Naive thymus-derived CD8-positive, alpha-beta T cell (primary cell): ENCODE data around the gene DCLRE1B. TPM values are rescaled to one million over a fixed set of nuclear protein-coding genes. Genes with fewer than 3 reads are reported as not detected.

Source experiments
- ATAC-seq, 2 donors: fragments of 150-1000 bp; cut with Tn5 transposase in 1 of 2; sonication (Bioruptor Pico), chemical (Tn5 transposase) in 1 of 2; 1 replicate in 1 of 2; 2 replicates in 1 of 2; pipeline ENCODE4 v1.10.0; 2021; ENCODE audit warnings: mild to moderate bottlenecking in 2 of 2, moderate library complexity in 2 of 2
- POLR2A ChIA-PET: fragments of 350-600 bp; sonication (Branson Sonifier 250); formaldehyde crosslinking; loops from one replicate; lab custom pipeline; 2021; ENCODE audit warnings: antibody characterized with exemption; lab: Charles Lee
- DNase-seq, 10 donors: peaks; one replicate each; pipeline versions ENCODE4 v3.0.0 to v3.0.0-alpha.2; 2020 to 2022
- H3K27ac Mint-ChIP-seq, 10 donors: one replicate each; pipeline ENCODE4 v1.8.0; 2020 to 2022; ENCODE audit warnings: mild to moderate bottlenecking in 10 of 10, mixed read lengths in 10 of 10, moderate library complexity in 4 of 10, inconsistent platforms in 1 of 10
- H3K27me3 Mint-ChIP-seq, 5 donors: one replicate each; pipeline ENCODE4 v1.8.0; 2021 to 2022; ENCODE audit warnings: mixed read lengths in 5 of 5
- H3K36me3 Mint-ChIP-seq, 3 donors: one replicate each; pipeline ENCODE4 v1.8.0; 2020 to 2022; ENCODE audit warnings: mixed read lengths in 3 of 3, mild to moderate bottlenecking in 2 of 3, inconsistent platforms in 1 of 3
- H3K4me1 Mint-ChIP-seq, 4 donors: one replicate each; pipeline ENCODE4 v1.8.0; 2021 to 2022; ENCODE audit warnings: mixed read lengths in 4 of 4
- H3K4me3 Mint-ChIP-seq, 10 donors: one replicate each; pipeline ENCODE4 v1.8.0; 2020 to 2022; ENCODE audit warnings: mild to moderate bottlenecking in 10 of 10, mixed read lengths in 10 of 10, moderate library complexity in 6 of 10, inconsistent platforms in 1 of 10
- H3K9me3 Mint-ChIP-seq, 9 donors: one replicate each; pipeline ENCODE4 v1.8.0; 2020 to 2022; ENCODE audit warnings: mixed read lengths in 9 of 9, mild to moderate bottlenecking in 3 of 9, inconsistent platforms in 1 of 9, moderate library complexity in 1 of 9
- polyA plus RNA-seq, 3 donors: library from polyadenylated mRNA; unstranded; fragments of 300-500 nt; fragmentation: Illumina TruSeq; gene quantifications; one replicate each; pipeline ENCODE4 v1.2.3, GENCODE V29; 2021
- total RNA-seq, 8 experiments: library from RNA in 2 of 8; stranded (reverse) in 2 of 8; gene quantifications; one replicate each; pipeline ENCODE4 v1.2.3 and lab custom pipeline; 2021 to 2026

DCLRE1B gene
- total and polyA plus RNA-seq, 5 experiments from 2014 or later, result 3.7 to 5.5 (median 5.2) TPM

DNA sequence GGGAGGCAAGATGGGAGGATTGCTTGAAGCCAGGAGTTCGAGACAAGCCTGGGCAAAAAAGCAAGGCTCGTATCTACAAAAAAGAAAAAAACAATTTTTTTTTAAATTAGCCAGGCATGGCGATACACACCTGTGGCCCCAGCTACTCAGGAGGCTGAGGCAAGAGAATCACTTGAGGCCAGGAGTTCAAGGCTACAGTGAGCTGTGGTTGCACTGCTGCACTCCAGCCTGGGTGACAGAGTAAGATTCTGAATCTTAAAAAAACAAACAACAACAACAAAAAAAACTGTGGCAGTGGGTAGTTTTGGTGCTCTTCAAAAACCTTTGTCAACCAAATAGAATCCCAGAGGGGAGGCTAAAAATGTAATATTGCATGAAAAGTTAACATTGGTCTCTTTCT is 34.3 kb upstream of the DCLRE1B start:
- H3K27ac Mint-ChIP-seq, result peak overlapping the region; percentile 85 to 99 (median 95)
- no peaks in the 10 kb centered on the region for H3K27me3 Mint-ChIP-seq
- ATAC-seq (no peak), DNase-seq (no peak)
- peak overlapping the region; percentile 77 to 95 (median 90) for H3K4me3 Mint-ChIP-seq
- H3K9me3 Mint-ChIP-seq, result peaks cover 0 to 3% (median 0%) of the 10 kb centered on the region in 9 donors
- POLR2A ChIA-PET, result interaction anchor here (0.9 to 2.5 kb wide), 4 partner anchors 11 to 35 kb away, joined by 3 to 16 read pairs (median 4); no protein-coding TSS in a partner anchor
- H3K36me3 Mint-ChIP-seq, result peaks cover 0 to 9% (median 0%) of the 10 kb centered on the region in 3 donors
- peaks cover 24 to 88% (median 76%) of the 10 kb centered on the region in 4 donors for H3K4me1 Mint-ChIP-seq

GRCh38 chr1:113871597-113872113 is 33.5 kb upstream of the DCLRE1B start, which contains the start of gene PTPN22:
PTPN22 (minus strand) TSS chr1:113871712.
- Mint-ChIP-seq H3K27me3 (no peaks in the 10 kb centered on the region), H3K4me1 (peaks cover 24 to 86% (median 75%) of the 10 kb centered on the region in 4 donors), H3K36me3 (peaks cover 0 to 4% (median 0%) of the 10 kb centered on the region in 3 donors), H3K9me3 (peaks cover 0 to 3% (median 0%) of the 10 kb centered on the region in 9 donors), H3K4me3 (peak within 1 kb of the TSS; percentile 85 to 95 (median 90)), H3K27ac (peak within 1 kb of the TSS; percentile 93 to 99 (median 96))
- POLR2A ChIA-PET, result interaction anchor here (0.9 to 1.0 kb wide), 2 partner anchors 22 to 33 kb away, joined by 3 to 5 read pairs; partner anchors contain the start of gene AP4B1
- peak; percentile 92 to 98 for ATAC-seq
- DNase-seq, result peak; percentile 40 to 93 (median 80)

DNA sequence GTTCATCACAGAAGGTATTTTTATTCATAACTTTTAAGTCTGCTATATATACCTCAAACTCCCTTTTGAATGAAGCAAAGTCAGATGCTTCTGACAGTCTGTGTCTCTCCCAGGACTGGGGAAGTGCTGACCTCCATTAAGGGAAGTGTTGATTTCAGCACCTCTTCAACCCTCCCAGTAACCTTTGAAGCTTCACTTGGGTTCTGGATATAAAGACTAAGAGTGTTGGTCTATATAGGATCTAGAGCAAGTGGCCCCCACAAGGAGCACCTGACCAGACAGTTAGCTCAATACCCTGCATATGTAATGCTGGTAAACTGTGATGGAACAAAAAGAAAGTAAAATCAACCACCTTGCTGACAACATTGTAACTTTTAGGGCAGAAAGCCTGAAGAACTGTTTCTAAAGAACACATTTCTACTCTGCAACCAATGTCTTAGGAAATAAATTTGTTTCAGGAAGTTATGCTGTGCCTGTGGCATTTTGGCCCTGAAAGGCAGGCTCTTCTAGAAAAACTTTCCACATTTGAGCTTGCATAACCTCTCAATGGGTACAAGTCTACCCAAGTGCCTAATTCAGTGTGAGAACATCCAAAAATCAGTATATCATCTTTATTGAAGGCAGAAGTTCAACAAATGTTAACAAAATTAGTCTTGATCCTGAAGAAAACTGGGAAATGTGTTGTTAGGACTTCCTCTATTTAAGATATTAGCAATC is 32.7 kb upstream of the DCLRE1B start:
- POLR2A ChIA-PET, result interaction anchor here (0.9 to 1.0 kb wide), 2 partner anchors 22 to 32 kb away, joined by 3 to 5 read pairs; partner anchors contain the start of gene AP4B1
- H3K4me1 Mint-ChIP-seq, result peaks cover 24 to 82% (median 70%) of the 10 kb centered on the region in 4 donors
- peaks cover 0 to 3% (median 0%) of the 10 kb centered on the region in 9 donors for H3K9me3 Mint-ChIP-seq

GRCh38 chr1:113874012-113874879 is 30.9 kb upstream of the DCLRE1B start:
- POLR2A ChIA-PET, result interaction anchor here (1.8 to 2.3 kb wide), 2 partner anchors 30 to 55 kb away, joined by 5 to 11 read pairs; partner anchors contain the start of genes AP4B1 and HIPK1
- peak overlapping the region in 3 of 10 donors; percentile 46 to 71 (median 65) for H3K4me3 Mint-ChIP-seq
- H3K27ac Mint-ChIP-seq, result peak overlapping the region; percentile 3 to 91 (median 80)
- ATAC-seq (peak in 1 of 2 donors; percentile 13), DNase-seq (peak in 3 of 10 donors; percentile 12 to 32 (median 29))
- peaks cover 0 to 3% (median 0%) of the 10 kb centered on the region in 9 donors for H3K9me3 Mint-ChIP-seq
- H3K36me3 Mint-ChIP-seq, result no peaks in the 10 kb centered on the region
- H3K4me1 Mint-ChIP-seq, result peaks cover 20 to 76% (median 60%) of the 10 kb centered on the region in 4 donors
- H3K27me3 Mint-ChIP-seq, result no peaks in the 10 kb centered on the region

More for the DNA sequence above, 32.7 kb upstream of the DCLRE1B start:
- peak overlapping the region; percentile 93 to 99 (median 96) for H3K27ac Mint-ChIP-seq
- H3K27me3 Mint-ChIP-seq, result no peaks in the 10 kb centered on the region
- DNase-seq (peak in 2 of 10 donors; percentile 30 to 38), ATAC-seq (peak; percentile 14 to 17)
- peak overlapping the region; percentile 85 to 95 (median 90) for H3K4me3 Mint-ChIP-seq
- peaks cover 0 to 4% (median 0%) of the 10 kb centered on the region in 3 donors for H3K36me3 Mint-ChIP-seq

DNA sequence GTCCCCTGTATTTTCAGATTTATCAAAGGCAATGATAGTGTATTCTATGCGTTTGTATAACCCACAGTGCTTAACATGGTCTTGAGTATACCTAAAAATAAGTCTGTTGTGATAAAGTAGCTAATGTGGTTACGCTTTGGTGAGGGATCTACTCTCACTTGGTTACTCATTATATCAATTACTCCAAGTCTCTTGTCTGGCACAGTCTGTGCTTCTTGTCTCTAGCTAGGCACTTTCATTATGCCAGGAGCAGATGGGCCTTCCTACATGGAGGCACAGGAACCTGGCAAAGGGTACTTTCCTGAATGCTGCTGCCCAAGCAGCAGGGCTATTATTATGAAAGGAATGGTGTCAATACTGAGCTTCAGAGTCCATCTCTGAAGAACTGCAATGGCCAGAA is 29.4 kb upstream of the DCLRE1B start:
- ATAC-seq (no peak), DNase-seq (no peak)
- Mint-ChIP-seq H3K4me3 (peak overlapping the region in 1 of 10 donors; percentile 34), H3K36me3 (no peaks in the 10 kb centered on the region), H3K27ac (peak overlapping the region in 4 of 10 donors; percentile 16 to 88 (median 47)), H3K4me1 (peaks cover 17 to 78% (median 59%) of the 10 kb centered on the region in 4 donors), H3K27me3 (no peaks in the 10 kb centered on the region), H3K9me3 (peaks cover 0 to 3% (median 0%) of the 10 kb centered on the region in 9 donors)
- POLR2A ChIA-PET, result interaction anchor here (0.6 to 2.3 kb wide), 3 partner anchors 17 to 843 kb away, joined by 3 to 11 read pairs (median 4); partner anchors contain the start of gene HIPK1

- peaks cover 0 to 3% (median 0%) of the 10 kb centered on the region in 9 donors for H3K9me3 Mint-ChIP-seq
- no peaks in the 10 kb centered on the region for H3K36me3 Mint-ChIP-seq
- H3K27ac Mint-ChIP-seq, result peak overlapping the region in 3 of 10 donors; percentile 14 to 72 (median 22)
- H3K4me3 Mint-ChIP-seq, result no peak overlapping the region
- POLR2A ChIA-PET, result interaction anchor here (0.8 to 0.9 kb wide), 2 partner anchors 11 to 17 kb away, joined by 3 to 8 read pairs; no protein-coding TSS in a partner anchor
- no peak for ATAC-seq
- no peaks in the 10 kb centered on the region for H3K27me3 Mint-ChIP-seq
- H3K4me1 Mint-ChIP-seq, result peaks cover 17 to 77% (median 63%) of the 10 kb centered on the region in 4 donors
- DNase-seq, result no peak
These were observed 28.9 kb upstream of the DCLRE1B start for GRCh38 chr1:113876176-113876575.

DNA sequence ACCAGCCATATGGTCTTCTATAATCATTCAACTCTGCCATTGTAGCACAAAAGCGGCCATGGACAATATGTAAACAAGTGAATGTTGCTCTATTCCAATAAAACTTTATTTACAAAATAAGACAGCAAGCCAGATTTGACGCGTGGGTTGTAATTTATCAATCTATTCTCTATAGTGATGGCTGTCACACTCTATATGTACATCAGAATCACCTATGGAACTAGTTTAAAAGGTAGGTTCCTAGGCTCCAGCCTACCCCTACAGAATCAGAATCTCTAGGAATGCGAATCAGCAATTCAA is 25.4 kb upstream of the DCLRE1B start:
- no peaks in the 10 kb centered on the region for H3K9me3 Mint-ChIP-seq
- POLR2A ChIA-PET, result interaction anchor here (1.0 kb wide), 1 partner anchor 50 kb away, joined by 3 read pairs; no protein-coding TSS in a partner anchor
- peak overlapping the region in 2 of 10 donors; percentile 27 to 73 for H3K27ac Mint-ChIP-seq
- DNase-seq (no peak), ATAC-seq (no peak)
- no peaks in the 10 kb centered on the region for H3K27me3 Mint-ChIP-seq
- no peaks in the 10 kb centered on the region for H3K36me3 Mint-ChIP-seq
- no peak overlapping the region for H3K4me3 Mint-ChIP-seq
- peaks cover 5 to 52% (median 38%) of the 10 kb centered on the region in 4 donors for H3K4me1 Mint-ChIP-seq

- Mint-ChIP-seq H3K9me3 (no peaks in the 10 kb centered on the region), H3K27me3 (no peaks in the 10 kb centered on the region), H3K27ac (no peak overlapping the region), H3K36me3 (peaks cover 0 to 4% (median 0%) of the 10 kb centered on the region in 3 donors), H3K4me3 (no peak overlapping the region), H3K4me1 (peaks cover 5 to 38% (median 28%) of the 10 kb centered on the region in 4 donors)
- DNase-seq (no peak), ATAC-seq (no peak)
- POLR2A ChIA-PET, result no interaction called here
These were observed 23.5 kb upstream of the DCLRE1B start for GRCh38 chr1:113881661-113882060.

DNA sequence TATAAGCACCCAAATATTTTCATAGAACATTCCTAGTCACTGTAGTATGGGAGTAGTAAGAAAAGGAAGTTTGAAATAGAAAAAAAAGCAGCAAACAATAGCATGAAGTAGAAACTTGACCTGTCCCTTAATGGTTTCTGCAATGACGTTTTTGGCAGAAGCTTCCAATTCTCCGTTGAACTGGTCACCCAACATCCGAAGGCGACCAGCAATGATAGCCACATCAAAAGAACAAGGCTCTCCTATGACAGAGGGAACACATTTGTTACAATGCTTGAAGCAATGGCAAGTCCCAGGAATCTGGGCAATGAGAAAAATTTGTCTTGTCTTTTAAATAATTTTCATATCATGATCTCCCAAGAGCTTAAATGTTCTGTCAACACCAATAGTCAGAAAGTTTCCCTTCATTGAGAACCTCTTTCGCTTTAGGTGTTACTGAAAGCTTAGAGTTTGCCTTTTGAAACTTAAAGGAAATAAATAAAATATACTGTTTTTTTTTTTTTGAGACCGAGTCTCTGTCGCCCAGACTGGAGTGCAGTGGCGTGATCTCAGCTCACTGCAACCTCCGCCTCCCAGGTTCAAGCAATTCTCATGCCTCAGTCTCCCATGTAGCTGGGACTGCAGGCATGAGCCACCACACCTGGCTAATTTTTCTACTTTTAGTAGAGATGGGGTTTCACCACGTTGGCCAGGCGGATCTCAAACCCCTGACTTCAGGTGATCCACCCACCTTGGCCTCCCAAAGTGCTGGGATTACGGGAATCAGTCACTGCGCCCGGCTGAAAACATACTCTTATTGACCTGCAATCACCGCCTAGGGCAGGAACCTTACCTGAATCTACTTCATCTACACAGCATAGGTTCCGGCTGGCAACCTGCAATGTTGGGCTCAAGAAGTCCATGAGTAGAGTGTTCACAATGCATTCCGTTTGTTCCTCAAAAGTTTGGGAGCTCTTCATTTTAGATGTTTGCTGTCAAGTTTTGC is 18.4 kb upstream of the DCLRE1B start:
- ATAC-seq (no peak), DNase-seq (no peak)
- POLR2A ChIA-PET, result interaction anchor here (0.7 to 0.9 kb wide), 2 partner anchors 37 to 44 kb away, joined by 3 read pairs; no protein-coding TSS in a partner anchor
- Mint-ChIP-seq H3K27ac (peak overlapping the region in 1 of 10 donors; percentile 60), H3K36me3 (peaks cover 0 to 4% (median 2%) of the 10 kb centered on the region in 3 donors), H3K4me3 (peak overlapping the region in 1 of 10 donors; percentile 18), H3K9me3 (no peaks in the 10 kb centered on the region), H3K27me3 (no peaks in the 10 kb centered on the region), H3K4me1 (peaks cover 8 to 16% (median 13%) of the 10 kb centered on the region in 4 donors)

GRCh38 chr1:113887402-113888175 is 17.5 kb upstream of the DCLRE1B start, which contains the start of gene BCL2L15:
BCL2L15 (minus strand) TSS chr1:113887581; CDS start chr1:113887375, 206 bp downstream.
- Mint-ChIP-seq H3K9me3 (no peaks in the 10 kb centered on the region), H3K4me1 (peaks cover 8 to 18% (median 13%) of the 10 kb centered on the region in 4 donors), H3K27ac (peak within 1 kb of the TSS in 1 of 10 donors; percentile 60), H3K27me3 (no peaks in the 10 kb centered on the region), H3K4me3 (peak within 1 kb of the TSS in 1 of 10 donors; percentile 18), H3K36me3 (peaks cover 0 to 4% (median 2%) of the 10 kb centered on the region in 3 donors)
- DNase-seq (no peak), ATAC-seq (no peak)
- POLR2A ChIA-PET, result interaction anchor here (0.7 to 0.9 kb wide), 2 partner anchors 37 to 43 kb away, joined by 3 read pairs; no protein-coding TSS in a partner anchor
